ENCODE results near the gene SMIM29. TPM values are rescaled to one million over a fixed set of nuclear protein-coding genes. Genes with fewer than 3 reads are reported as not detected.
A peak's percentile ranks its signal among the peaks of the same experiment; 100 is the strongest.
"Not testable (repeated sequence)": the region's sequence is repeated elsewhere in the genome, so short reads cannot be mapped to it uniquely, and the experiment has no call there.

SMIM29 gene
- total RNA-seq, 2 experiments from 2014 or later = 22.0 to 23.9 TPM

GRCh38 chr6:34267746-34268145 lies 18.9 kb upstream of the SMIM29 start:
- no peak for TF ChIP-seq CTCF (IDR thresholded peaks at IDR 0.05)
- no peaks in the 10 kb centered on the region for H3K9me3 Mint-ChIP-seq
- POLR2A ChIA-PET = no interaction called here
- H3K4me1 Mint-ChIP-seq (ENCODE audit: low read depth) = no peaks in the 10 kb centered on the region
- H3K27ac Mint-ChIP-seq = no peak overlapping the region
- H3K9me3 ChIP-seq (ENCODE audit: control insufficient read depth in 1 of 2, insufficient read depth in 1 of 2, low read length in 2 of 2) = peaks cover 0 to 10% of the 10 kb centered on the region in 2 experiments
- no peaks in the 10 kb centered on the region for H3K36me3 ChIP-seq (ENCODE audit: insufficient read depth, low read length)
- H3K4me1 ChIP-seq (ENCODE audit: insufficient read depth, low read length) = no peaks in the 10 kb centered on the region
- CTCF ChIA-PET = no interaction called here
- no peak for ATAC-seq (ENCODE audit: poor library complexity)
- H3K27me3 ChIP-seq (ENCODE audit: control insufficient read depth in 1 of 2, insufficient read depth in 2 of 2, low read length in 2 of 2) = no peaks in the 10 kb centered on the region
- intact Hi-C loops (cut with DNase I, micrococcal nuclease) = no loop called here
- H3K27ac ChIP-seq (ENCODE audit: low read depth in 1 of 2, low read length in 2 of 2) = no peak overlapping the region
- H3K36me3 Mint-ChIP-seq (ENCODE audit: low read depth) = no peaks in the 10 kb centered on the region
- no peak overlapping the region for H3K4me3 ChIP-seq (ENCODE audit: low read length)
- H3K4me3 Mint-ChIP-seq = no peak overlapping the region
- H3K27me3 Mint-ChIP-seq = no peaks in the 10 kb centered on the region
- no peak for DNase-seq

DNA sequence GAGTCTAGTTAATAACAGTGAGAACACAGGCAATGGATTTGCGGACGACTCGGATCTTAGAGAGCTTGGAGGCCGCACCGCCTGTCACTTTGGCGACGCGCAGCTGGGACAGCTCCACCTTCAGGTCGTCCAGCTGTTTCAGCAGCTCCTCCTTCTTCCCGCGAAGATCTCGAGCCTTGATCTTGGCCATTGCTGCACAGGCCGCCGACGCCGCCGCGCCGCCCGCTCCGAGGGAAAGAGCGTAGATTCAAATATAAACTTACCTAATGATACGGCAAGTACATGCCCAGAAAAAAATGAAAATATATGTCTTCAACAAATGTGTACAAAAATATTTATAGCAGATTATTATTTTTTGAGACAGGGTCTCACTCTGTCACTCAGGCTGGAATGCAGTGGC lies 14.7 kb upstream of the SMIM29 start:
- H3K9me3 Mint-ChIP-seq; H3K27ac Mint-ChIP-seq; POLR2A ChIA-PET; CTCF ChIA-PET; H3K27me3 ChIP-seq (ENCODE audit: control insufficient read depth in 1 of 2, insufficient read depth in 2 of 2, low read length in 2 of 2); H3K27me3 Mint-ChIP-seq; DNase-seq; H3K4me3 ChIP-seq (ENCODE audit: low read length); H3K4me1 Mint-ChIP-seq (ENCODE audit: low read depth); H3K4me1 ChIP-seq (ENCODE audit: insufficient read depth, low read length); H3K36me3 ChIP-seq (ENCODE audit: insufficient read depth, low read length); H3K27ac ChIP-seq (ENCODE audit: low read depth in 1 of 2, low read length in 2 of 2); H3K4me3 Mint-ChIP-seq; ATAC-seq (ENCODE audit: poor library complexity); intact Hi-C loops (cut with DNase I, micrococcal nuclease); H3K36me3 Mint-ChIP-seq (ENCODE audit: low read depth): not testable (repeated sequence)
- peaks cover 0 to 10% of the 10 kb centered on the region in 2 experiments for H3K9me3 ChIP-seq (ENCODE audit: control insufficient read depth in 1 of 2, insufficient read depth in 1 of 2, low read length in 2 of 2)

- DNase-seq = no peak
- ChIA-PET POLR2A (no interaction called here), CTCF (no interaction called here)
- no peak overlapping the region for H3K27ac Mint-ChIP-seq
- H3K36me3 ChIP-seq (ENCODE audit: insufficient read depth, low read length) = no peaks in the 10 kb centered on the region
- H3K4me1 ChIP-seq (ENCODE audit: insufficient read depth, low read length) = no peaks in the 10 kb centered on the region
- H3K36me3 Mint-ChIP-seq (ENCODE audit: low read depth) = no peaks in the 10 kb centered on the region
- H3K4me3 ChIP-seq (ENCODE audit: low read length) = no peak overlapping the region
- no peaks in the 10 kb centered on the region for H3K27me3 ChIP-seq (ENCODE audit: control insufficient read depth in 1 of 2, insufficient read depth in 2 of 2, low read length in 2 of 2)
- no peak overlapping the region for H3K4me3 Mint-ChIP-seq
- TF ChIP-seq CTCF (IDR thresholded peaks at IDR 0.05) = no peak
- H3K27me3 Mint-ChIP-seq = no peaks in the 10 kb centered on the region
- peaks cover 0 to 10% of the 10 kb centered on the region in 2 experiments for H3K9me3 ChIP-seq (ENCODE audit: control insufficient read depth in 1 of 2, insufficient read depth in 1 of 2, low read length in 2 of 2)
- intact Hi-C loops (cut with DNase I, micrococcal nuclease) = no loop called here
- no peak overlapping the region for H3K27ac ChIP-seq (ENCODE audit: low read depth in 1 of 2, low read length in 2 of 2)
- no peaks in the 10 kb centered on the region for H3K4me1 Mint-ChIP-seq (ENCODE audit: low read depth)
- no peaks in the 10 kb centered on the region for H3K9me3 Mint-ChIP-seq
- ATAC-seq (ENCODE audit: poor library complexity) = no peak
Measured at GRCh38 chr6:34260576-34261267, 11.9 kb upstream of the SMIM29 start.

DNA sequence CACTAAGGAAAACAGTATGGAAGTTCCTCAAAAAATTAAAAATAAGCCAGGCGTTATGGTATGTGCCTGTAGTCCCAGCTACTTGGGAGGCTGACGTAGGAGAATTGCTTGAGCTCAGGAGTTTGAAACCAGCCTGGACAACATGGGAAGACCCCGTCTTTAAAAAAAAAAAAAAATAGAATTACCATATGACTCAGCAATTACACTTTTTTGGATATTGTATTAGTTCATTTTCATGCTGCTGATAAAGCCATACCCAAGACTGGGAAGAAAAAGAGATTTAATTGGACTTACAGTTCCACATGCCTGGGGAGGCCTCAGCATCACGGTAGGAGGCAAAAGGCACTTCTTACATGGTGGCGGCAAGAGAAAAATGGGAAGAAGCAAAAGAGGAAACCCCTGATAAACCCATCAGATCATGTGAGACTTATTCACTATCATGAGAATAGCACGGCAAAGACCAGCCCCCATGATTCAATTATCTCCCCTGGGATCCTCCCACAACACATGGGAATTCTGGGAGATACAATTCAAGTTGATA lies 10.8 kb upstream of the SMIM29 start:
- no peak overlapping the region for H3K4me3 Mint-ChIP-seq
- Histone ChIP-seq H3K27me3 (ENCODE audit: control insufficient read depth in 1 of 2, insufficient read depth in 2 of 2, low read length in 2 of 2) (no peaks in the 10 kb centered on the region), H3K27ac (ENCODE audit: low read depth in 1 of 2, low read length in 2 of 2) (no peak overlapping the region), H3K9me3 (ENCODE audit: control insufficient read depth in 1 of 2, insufficient read depth in 1 of 2, low read length in 2 of 2) (peaks cover 0 to 10% of the 10 kb centered on the region in 2 experiments), H3K4me1 (ENCODE audit: insufficient read depth, low read length) (no peaks in the 10 kb centered on the region), H3K36me3 (ENCODE audit: insufficient read depth, low read length) (no peaks in the 10 kb centered on the region), H3K4me3 (ENCODE audit: low read length) (no peak overlapping the region)
- ChIA-PET POLR2A (no interaction called here), CTCF (no interaction called here)
- no peak for TF ChIP-seq CTCF (IDR thresholded peaks at IDR 0.05)
- H3K9me3 Mint-ChIP-seq = no peaks in the 10 kb centered on the region
- intact Hi-C loops (cut with DNase I, micrococcal nuclease) = no loop called here
- no peaks in the 10 kb centered on the region for H3K27me3 Mint-ChIP-seq
- no peaks in the 10 kb centered on the region for H3K4me1 Mint-ChIP-seq (ENCODE audit: low read depth)
- ATAC-seq (ENCODE audit: poor library complexity) = no peak
- no peak overlapping the region for H3K27ac Mint-ChIP-seq
- no peaks in the 10 kb centered on the region for H3K36me3 Mint-ChIP-seq (ENCODE audit: low read depth)
- no peak for DNase-seq

- POLR2A ChIA-PET, CTCF ChIA-PET: not testable (repeated sequence)
- peaks cover 20% of the 10 kb centered on the region for H3K4me1 Mint-ChIP-seq (ENCODE audit: low read depth)
Measured at GRCh38 chr6:34252395-34252794, 3.6 kb upstream of the SMIM29 start.

More at GRCh38 chr6:34252395-34252794, 3.6 kb upstream of the SMIM29 start:
- not testable (repeated sequence) for DNase-seq; H3K36me3 ChIP-seq (ENCODE audit: insufficient read depth, low read length); H3K9me3 Mint-ChIP-seq; ATAC-seq (ENCODE audit: poor library complexity); H3K9me3 ChIP-seq (ENCODE audit: control insufficient read depth in 1 of 2, insufficient read depth in 1 of 2, low read length in 2 of 2); H3K27me3 ChIP-seq (ENCODE audit: control insufficient read depth in 1 of 2, insufficient read depth in 2 of 2, low read length in 2 of 2); H3K27ac Mint-ChIP-seq; H3K4me3 ChIP-seq (ENCODE audit: low read length); H3K36me3 Mint-ChIP-seq (ENCODE audit: low read depth); H3K27ac ChIP-seq (ENCODE audit: low read depth in 1 of 2, low read length in 2 of 2); H3K27me3 Mint-ChIP-seq
- peak overlapping the region; percentile 27 for H3K4me3 Mint-ChIP-seq
- H3K4me1 ChIP-seq (ENCODE audit: insufficient read depth, low read length) = peaks cover 23% of the 10 kb centered on the region
- intact Hi-C loops (cut with DNase I, micrococcal nuclease) = loop anchor here in 1 of 2 experiments (5.0 kb wide), 1 partner anchor 275 kb away; no protein-coding TSS in a partner anchor

Measured in CD4-positive, alpha-beta T cell (primary cell).